PC-9 (cell line): ENCODE data around the gene DLG3. TPM values are rescaled to one million over a fixed set of nuclear protein-coding genes. Genes with fewer than 3 reads are reported as not detected.

Source experiments
- BruUV-seq: library from RNA; stranded (reverse); fragments of 400-500 nt; replicated peaks from 2 replicates; lab custom pipeline; 2021; lab: Mats Ljungman, UMichigan
- CTCF ChIA-PET: fragments of 300-600 bp; sonication (Branson Sonifier 250); formaldehyde crosslinking; loops from one replicate; lab custom pipeline; 2022; ENCODE audit warnings: antibody characterized with exemption; lab: Charles Lee
- POLR2A ChIA-PET: fragments of 300-600 bp; sonication (Branson Sonifier 250); formaldehyde crosslinking; loops from one replicate; lab custom pipeline; 2022; ENCODE audit warnings: antibody characterized with exemption; ENCODE audit not compliant: unreplicated experiment; lab: Charles Lee
- DNase-seq, 2 experiments: peaks; one replicate each; pipeline versions ENCODE4 v3.0.0 to v3.0.0-alpha.2; 2015 to 2022; ENCODE audit warnings: mixed read lengths in 1 of 2
- H2AFZ ChIP-seq: fragments of 200-600 bp; sonication (generic); 2 replicates; pipeline ENCODE4 v1.8.1; 2017; ENCODE audit warnings: antibody characterized with exemption
- H3F3A ChIP-seq: fragments of 200-600 bp; sonication (generic); 2 replicates; pipeline ENCODE4 v1.8.1; 2017; ENCODE audit warnings: antibody characterized with exemption, mild to moderate bottlenecking, low read depth; ENCODE audit not compliant: insufficient read depth
- H3K27ac ChIP-seq: fragments of 200-600 bp; sonication (generic); 2 replicates; pipeline ENCODE4 v1.6.1; 2016; ENCODE audit warnings: mixed run types
- H3K27me3 ChIP-seq: fragments of 200-600 bp; sonication (generic); 2 replicates; pipeline ENCODE4 v1.6.1; 2016; ENCODE audit warnings: low read depth, mixed run types; ENCODE audit not compliant: insufficient read depth
- H3K36me3 ChIP-seq: fragments of 200-600 bp; sonication (generic); 2 replicates; pipeline ENCODE4 v1.6.1; 2016; ENCODE audit warnings: low read depth, mixed run types
- H3K4me1 ChIP-seq: fragments of 200-600 bp; sonication (generic); replicated peaks from 2 replicates; pipeline ENCODE4 v1.6.1; 2016; ENCODE audit warnings: mixed run types; ENCODE audit not compliant: insufficient read depth
- H3K4me2 ChIP-seq: fragments of 200-600 bp; sonication (generic); 2 replicates; pipeline ENCODE4 v1.6.1; 2017; ENCODE audit warnings: mixed run types
- H3K4me3 ChIP-seq: fragments of 200-600 bp; sonication (generic); 2 replicates; pipeline ENCODE4 v1.6.1; 2016; ENCODE audit warnings: mixed run types
- H3K79me2 ChIP-seq: fragments of 200-600 bp; sonication (generic); 2 replicates; pipeline ENCODE4 v1.6.1; 2017; ENCODE audit warnings: low read depth, mixed run types
- H3K9me2 ChIP-seq: fragments of 200-600 bp; sonication (generic); 2 replicates; pipeline ENCODE4 v1.8.1; 2017; ENCODE audit warnings: mild to moderate bottlenecking; ENCODE audit not compliant: insufficient read depth
- H3K9me3 ChIP-seq: fragments of 200-600 bp; sonication (generic); 2 replicates; pipeline ENCODE4 v1.8.1; 2016; ENCODE audit warnings: low read depth; ENCODE audit not compliant: insufficient read depth
- H4K20me1 ChIP-seq: fragments of 200-600 bp; sonication (generic); 2 replicates; pipeline ENCODE4 v1.8.1; 2017; ENCODE audit not compliant: insufficient read depth
- EZH2 ChIP-seq: fragments of 200-600 bp; sonication (generic); IDR thresholded peaks from 2 replicates; pipeline ENCODE4 v1.8.0; 2017; ENCODE audit warnings: antibody characterized with exemption, low read depth
- intact Hi-C: fragments of 100-400 bp; cut with micrococcal nuclease; formaldehyde crosslinking; loops from one replicate; pipeline ENCODE4 v1.10.0; 2022; ENCODE audit not compliant: unreplicated experiment
- total RNA-seq: library from RNA; stranded (reverse); gene quantifications from 2 replicates; pipeline ENCODE4 v1.2.3, GENCODE V29; 2021
- TF ChIP-seq, protein P1 (sequence below): fragments of 200-600 bp; sonication (generic); conservative IDR thresholded peaks from 2 replicates; pipeline ENCODE4 v1.6.1; 2017; ENCODE audit warnings: mixed run types, antibody characterized with exemption, mild to moderate bottlenecking, moderate library complexity

DLG3 gene
- total RNA-seq, 1 experiment from 2014 or later = 61.1 TPM

DNA sequence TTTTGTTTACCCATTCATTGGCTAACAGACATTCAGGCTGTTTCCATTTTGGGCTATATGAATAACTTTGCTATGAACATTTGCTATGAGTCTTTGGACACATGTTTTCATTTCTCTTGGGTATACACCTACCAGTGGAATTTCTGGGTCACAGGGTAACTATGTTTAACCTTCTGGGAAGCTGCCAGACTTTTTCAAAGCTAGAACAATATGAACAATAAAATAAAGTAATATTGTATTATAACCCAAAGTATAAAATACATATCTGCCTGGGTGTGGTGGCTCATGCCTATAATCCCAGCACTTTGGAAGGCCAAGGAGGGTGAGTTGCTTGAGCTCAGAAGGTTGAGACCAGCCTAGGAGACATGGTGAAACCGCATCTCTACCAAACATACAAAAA lies 90.6 kb downstream of the DLG3 start:
- Histone ChIP-seq H3K36me3 (no peaks in the 10 kb centered on the region), H3K9me3 (no peaks in the 10 kb centered on the region), H2AFZ (no peak overlapping the region), H3K27ac (no peak overlapping the region), H3K9me2 (no peaks in the 10 kb centered on the region), H4K20me1 (no peaks in the 10 kb centered on the region), H3K4me2 (no peak overlapping the region), H3F3A (no peaks in the 10 kb centered on the region), H3K4me3 (no peak overlapping the region), H3K27me3 (no peaks in the 10 kb centered on the region), H3K79me2 (no peaks in the 10 kb centered on the region), H3K4me1 (no peaks in the 10 kb centered on the region)
- ChIA-PET POLR2A (no interaction called here), CTCF (no interaction called here)
- no TSS peak for BruUV-seq
- intact Hi-C loops = no loop called here
- no peak for DNase-seq
- no peak for TF ChIP-seq EZH2
- TF ChIP-seq, protein P1, sequence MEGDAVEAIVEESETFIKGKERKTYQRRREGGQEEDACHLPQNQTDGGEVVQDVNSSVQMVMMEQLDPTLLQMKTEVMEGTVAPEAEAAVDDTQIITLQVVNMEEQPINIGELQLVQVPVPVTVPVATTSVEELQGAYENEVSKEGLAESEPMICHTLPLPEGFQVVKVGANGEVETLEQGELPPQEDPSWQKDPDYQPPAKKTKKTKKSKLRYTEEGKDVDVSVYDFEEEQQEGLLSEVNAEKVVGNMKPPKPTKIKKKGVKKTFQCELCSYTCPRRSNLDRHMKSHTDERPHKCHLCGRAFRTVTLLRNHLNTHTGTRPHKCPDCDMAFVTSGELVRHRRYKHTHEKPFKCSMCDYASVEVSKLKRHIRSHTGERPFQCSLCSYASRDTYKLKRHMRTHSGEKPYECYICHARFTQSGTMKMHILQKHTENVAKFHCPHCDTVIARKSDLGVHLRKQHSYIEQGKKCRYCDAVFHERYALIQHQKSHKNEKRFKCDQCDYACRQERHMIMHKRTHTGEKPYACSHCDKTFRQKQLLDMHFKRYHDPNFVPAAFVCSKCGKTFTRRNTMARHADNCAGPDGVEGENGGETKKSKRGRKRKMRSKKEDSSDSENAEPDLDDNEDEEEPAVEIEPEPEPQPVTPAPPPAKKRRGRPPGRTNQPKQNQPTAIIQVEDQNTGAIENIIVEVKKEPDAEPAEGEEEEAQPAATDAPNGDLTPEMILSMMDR = no peak

- ChIA-PET POLR2A (no interaction called here), CTCF (no interaction called here)
- Histone ChIP-seq H3F3A (no peaks in the 10 kb centered on the region), H3K4me3 (no peak overlapping the region), H3K4me2 (no peak overlapping the region), H3K9me2 (no peaks in the 10 kb centered on the region), H3K79me2 (no peaks in the 10 kb centered on the region), H2AFZ (no peak overlapping the region), H3K36me3 (no peaks in the 10 kb centered on the region), H3K4me1 (peaks cover 12% of the 10 kb centered on the region), H3K27me3 (no peaks in the 10 kb centered on the region), H3K9me3 (no peaks in the 10 kb centered on the region), H3K27ac (no peak overlapping the region), H4K20me1 (no peaks in the 10 kb centered on the region)
- intact Hi-C loops = no loop called here
- TF ChIP-seq, protein P1 = no peak
- TF ChIP-seq EZH2 = no peak
- no TSS peak for BruUV-seq
- DNase-seq = no peak
Measured at GRCh38 chrX:70549429-70549828, 104.8 kb downstream of the DLG3 start.

GRCh38 chrX:70552130-70552704 lies 107.6 kb downstream of the DLG3 start:
- TF ChIP-seq, protein P1 = no peak
- TF ChIP-seq EZH2 = no peak
- Histone ChIP-seq H3K4me1 (peaks cover 12% of the 10 kb centered on the region), H3K79me2 (no peaks in the 10 kb centered on the region), H3F3A (no peaks in the 10 kb centered on the region), H3K27ac (no peak overlapping the region), H3K4me3 (no peak overlapping the region), H3K9me3 (no peaks in the 10 kb centered on the region), H3K4me2 (no peak overlapping the region), H3K9me2 (no peaks in the 10 kb centered on the region), H2AFZ (no peak overlapping the region), H3K27me3 (no peaks in the 10 kb centered on the region), H4K20me1 (no peaks in the 10 kb centered on the region), H3K36me3 (no peaks in the 10 kb centered on the region)
- intact Hi-C loops = loop anchor here (5.0 kb wide), 1 partner anchor 120 kb away; no protein-coding TSS in a partner anchor
- DNase-seq = no peak
- POLR2A ChIA-PET = no interaction called here
- CTCF ChIA-PET = no interaction called here
- no TSS peak for BruUV-seq
